HG03175 (cell line): ENCODE data around the gene PTPN6.

Experiments
- ATAC-seq: cut with Tn5 transposase; IDR thresholded peaks from one replicate; pipeline ENCODE4 v1.9.1; 2021; ENCODE audit warnings: mild to moderate bottlenecking, moderate library complexity; ENCODE audit not compliant: unreplicated experiment

Gene PTPN6

GRCh38 chr12:7001921-7002591 is 50.9 kb downstream of the PTPN6 start:
- no peak for ATAC-seq

- ATAC-seq = no peak
Measured at GRCh38 chr12:7004287-7004803, 53.2 kb downstream of the PTPN6 start.

GRCh38 chr12:7004840-7005239 is 53.7 kb downstream of the PTPN6 start:
- ATAC-seq = no peak

- ATAC-seq = no peak
Measured at GRCh38 chr12:7005311-7005710, 54.2 kb downstream of the PTPN6 start.

GRCh38 chr12:7006639-7007038 is 55.5 kb downstream of the PTPN6 start:
- no peak for ATAC-seq

GRCh38 chr12:7008864-7009263 is 57.7 kb downstream of the PTPN6 start:
- ATAC-seq = no peak

- ATAC-seq = no peak
Measured at GRCh38 chr12:7009512-7009911, 58.4 kb downstream of the PTPN6 start.
